HG02610 (cell line): ENCODE data around the gene XPR1.
"Not testable (repeated sequence)": the region's sequence is repeated elsewhere in the genome, so short reads cannot be mapped to it uniquely, and the experiment has no call there.

Source experiments
- ATAC-seq: cut with Tn5 transposase; IDR thresholded peaks from one replicate; pipeline ENCODE4 v1.9.1; 2021; ENCODE audit warnings: mild to moderate bottlenecking, moderate library complexity; ENCODE audit not compliant: unreplicated experiment

The XPR1 gene

GRCh38 chr1:180643693-180644092, 11.9 kb downstream of the XPR1 start:
- ATAC-seq: no peak

DNA sequence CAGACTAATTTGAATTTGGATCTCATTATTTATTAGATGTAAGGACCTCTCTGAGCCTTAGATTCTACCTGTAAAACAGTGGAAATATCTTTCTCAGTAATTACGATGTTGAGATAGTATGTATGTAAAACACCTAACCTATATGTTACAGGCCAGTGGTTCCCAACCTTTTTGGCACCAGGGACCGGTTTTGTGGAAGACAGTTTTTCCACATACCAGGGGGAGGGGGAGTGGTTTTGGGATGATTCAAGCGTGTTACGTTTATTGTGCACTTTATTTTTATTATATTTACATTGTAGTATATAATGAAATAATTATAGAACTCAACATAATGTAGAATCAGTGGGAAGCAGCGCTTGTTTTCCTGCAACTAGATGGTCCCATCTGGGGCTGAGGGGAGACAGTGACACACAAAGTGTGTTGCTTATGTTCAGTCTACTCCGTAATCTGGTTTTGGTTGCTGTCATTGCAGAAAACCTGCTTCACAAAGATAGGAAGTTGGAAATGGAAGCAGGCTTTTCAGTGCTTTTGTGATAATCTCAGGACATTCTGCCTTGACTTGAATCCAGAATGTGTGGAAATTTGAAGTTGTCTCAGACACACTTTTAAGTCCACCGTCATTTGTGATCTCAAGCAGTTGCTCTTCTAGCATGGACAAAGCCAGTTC, 12.8 kb downstream of the XPR1 start:
- ATAC-seq: no peak

DNA sequence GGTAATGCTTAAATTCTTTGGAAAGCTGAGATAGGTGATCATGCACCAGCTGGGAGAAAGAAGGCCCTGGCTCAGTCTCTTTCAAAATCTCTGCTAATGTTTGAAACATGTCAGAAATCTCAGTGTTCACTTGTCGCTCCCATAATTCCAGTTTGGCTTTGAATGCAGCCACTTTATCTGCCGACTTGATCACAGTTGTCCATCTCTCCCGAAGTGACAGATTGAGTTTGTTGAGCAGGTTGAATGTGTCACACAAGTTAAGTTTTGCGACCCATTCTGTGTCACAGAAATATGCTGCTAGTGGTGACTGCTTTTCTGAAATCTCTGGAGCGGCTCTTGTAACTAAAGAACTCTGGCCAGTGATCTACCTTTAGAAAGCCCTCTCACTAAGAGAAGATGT, 13.4 kb downstream of the XPR1 start:
- ATAC-seq: not testable (repeated sequence)

- no peak for ATAC-seq
Observed at GRCh38 chr1:180646093-180646492, 14.3 kb downstream of the XPR1 start.

DNA sequence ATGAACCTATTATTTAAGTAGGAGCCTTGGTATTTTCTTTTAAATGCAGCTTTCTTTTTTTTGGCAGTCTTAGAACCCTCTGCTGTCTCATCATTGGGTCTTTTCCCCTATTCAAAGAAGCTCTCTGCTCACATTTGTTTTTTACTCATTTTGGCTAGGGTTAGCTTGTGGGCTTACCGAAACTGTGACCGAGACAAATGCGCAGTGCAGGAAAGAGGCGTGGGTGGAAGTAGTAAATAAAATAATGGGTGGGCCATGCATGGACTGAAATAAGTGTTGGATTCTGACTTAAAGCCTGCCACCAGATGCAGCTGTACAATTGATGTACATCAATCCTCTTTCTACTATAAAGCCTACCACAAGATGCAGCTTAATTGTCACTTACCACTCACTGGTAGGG, 14.7 kb downstream of the XPR1 start:
- ATAC-seq: no peak

- ATAC-seq: no peak
Observed at GRCh38 chr1:180652792-180653191, 21.0 kb downstream of the XPR1 start.

- ATAC-seq: no peak
Observed at GRCh38 chr1:180662709-180663108, 30.9 kb downstream of the XPR1 start.

DNA sequence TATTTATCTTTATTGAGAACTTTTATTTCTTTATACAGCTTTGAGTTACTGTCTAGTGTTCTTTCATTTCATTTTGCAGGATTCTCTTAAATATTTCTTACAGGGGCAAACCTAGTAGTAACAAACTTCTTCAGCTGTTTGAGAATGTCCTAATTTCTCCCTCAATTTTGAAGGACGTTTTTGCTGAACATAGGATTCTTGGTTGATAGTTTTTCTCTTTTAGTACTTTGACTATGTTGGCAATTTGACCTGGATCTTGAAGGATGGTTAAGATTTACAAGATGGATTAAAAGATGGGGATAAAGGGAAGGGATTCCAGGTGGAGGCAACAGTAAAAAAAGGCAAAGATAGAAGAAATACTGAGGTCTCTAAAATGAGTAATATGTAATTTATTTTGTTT, 38.9 kb downstream of the XPR1 start:
- no peak for ATAC-seq

- no peak for ATAC-seq
Observed at GRCh38 chr1:180672105-180672504, 40.3 kb downstream of the XPR1 start.

DNA sequence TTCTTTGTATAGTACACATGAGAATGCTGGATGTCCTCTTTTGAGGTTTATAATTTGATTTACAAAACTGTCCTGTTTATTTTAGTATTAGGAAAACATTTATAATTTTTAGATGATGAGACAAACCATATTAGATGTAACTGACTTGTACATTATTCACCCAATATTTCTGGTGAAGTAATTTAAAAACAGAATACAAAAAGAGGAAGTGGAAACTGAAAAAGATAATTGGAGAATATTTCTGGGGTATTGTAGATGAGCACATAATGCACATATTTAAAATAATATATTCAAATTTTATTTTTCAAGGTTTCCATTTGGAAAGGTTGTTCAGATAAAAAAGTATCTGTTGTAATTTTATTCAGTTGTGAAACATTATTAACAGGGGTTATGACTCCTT, 40.7 kb downstream of the XPR1 start:
- no peak for ATAC-seq

- ATAC-seq: no peak
Observed at GRCh38 chr1:180674603-180675530, 43.0 kb downstream of the XPR1 start.

GRCh38 chr1:180675586-180675985, 43.8 kb downstream of the XPR1 start:
- ATAC-seq: no peak

- no peak for ATAC-seq
Observed at GRCh38 chr1:180680558-180681144, 48.8 kb downstream of the XPR1 start.

GRCh38 chr1:180683117-180683516, 51.3 kb downstream of the XPR1 start:
- not testable (repeated sequence) for ATAC-seq

GRCh38 chr1:180691322-180691913, 59.6 kb downstream of the XPR1 start:
- ATAC-seq: no peak

- ATAC-seq: no peak
Observed at GRCh38 chr1:180693564-180694244, 61.9 kb downstream of the XPR1 start.

DNA sequence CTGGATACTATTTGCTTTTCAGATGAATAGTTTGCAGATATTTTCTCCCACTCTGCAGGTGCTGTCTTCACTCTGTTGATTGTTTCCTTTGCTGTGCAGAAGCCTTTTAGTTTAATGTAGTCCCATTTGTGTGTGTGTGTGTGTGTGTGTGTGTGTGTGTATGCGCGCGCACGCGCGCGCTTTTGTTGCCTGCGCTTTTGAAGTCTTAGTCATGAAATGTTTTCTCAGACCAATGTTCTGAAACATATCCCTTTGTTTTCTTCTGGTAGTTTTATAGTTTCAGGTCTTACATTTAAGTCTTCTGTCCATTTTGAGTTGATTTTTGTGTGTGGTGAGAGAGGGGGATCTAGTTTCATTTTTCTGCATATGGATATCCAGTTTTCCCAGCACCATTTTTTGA, 63.5 kb downstream of the XPR1 start:
- ATAC-seq: no peak

DNA sequence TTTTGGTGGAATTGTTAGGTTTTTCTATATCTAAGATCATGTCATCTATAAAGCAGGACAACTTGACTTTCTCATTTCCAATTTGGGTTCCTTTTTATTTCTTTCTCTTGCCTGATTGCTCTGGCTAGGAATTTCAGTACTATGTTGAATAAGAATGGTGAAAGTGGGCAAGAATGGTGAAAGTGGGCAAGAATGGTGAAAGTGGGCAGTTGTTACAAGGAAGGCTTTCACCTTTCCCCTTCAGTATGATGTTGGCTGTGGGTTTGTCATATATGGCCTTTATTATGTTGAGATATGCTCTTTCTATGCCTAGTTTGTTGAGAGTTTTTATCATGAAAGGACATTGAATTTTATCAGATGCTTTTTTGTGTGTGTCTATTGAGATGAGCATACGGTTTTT, 64.5 kb downstream of the XPR1 start:
- no peak for ATAC-seq

DNA sequence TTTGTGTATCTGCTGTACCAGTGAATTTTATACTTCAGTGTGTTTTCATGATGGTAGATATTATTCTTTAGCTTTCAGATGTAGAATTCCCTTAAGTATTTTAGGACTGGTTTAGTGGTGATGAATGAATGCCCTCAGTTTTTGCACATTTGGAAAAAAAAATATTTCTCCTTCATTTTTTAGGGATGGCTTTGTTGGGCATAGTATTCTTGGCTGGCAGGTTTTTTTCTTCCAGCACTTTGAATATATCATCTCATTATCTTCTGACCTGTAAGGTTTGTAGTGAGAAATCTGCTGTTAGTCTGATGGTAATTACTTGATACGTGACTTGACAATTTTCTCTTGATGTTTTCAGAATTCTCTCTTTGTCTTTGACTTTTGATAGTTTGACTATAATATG, 66.8 kb downstream of the XPR1 start:
- ATAC-seq: no peak

DNA sequence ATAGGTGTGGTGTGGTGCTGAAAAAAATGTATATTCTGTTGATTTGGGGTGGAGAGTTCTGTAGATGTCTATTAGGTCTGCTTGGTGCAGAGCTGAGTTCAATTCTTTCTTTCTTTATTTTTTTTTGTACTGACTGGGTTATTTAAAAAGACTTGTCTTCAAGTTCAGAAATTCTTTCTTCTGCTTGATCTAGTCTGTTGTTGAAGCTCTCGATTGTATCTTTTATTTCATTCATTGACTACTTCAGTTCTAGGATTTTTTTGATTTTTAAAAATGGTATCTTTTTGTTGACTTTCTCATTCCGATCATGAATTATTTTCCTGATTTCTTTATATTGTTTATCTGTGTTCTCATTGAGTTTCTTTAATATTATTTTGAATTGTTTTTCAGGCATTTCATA, 70.6 kb downstream of the XPR1 start:
- not testable (repeated sequence) for ATAC-seq

DNA sequence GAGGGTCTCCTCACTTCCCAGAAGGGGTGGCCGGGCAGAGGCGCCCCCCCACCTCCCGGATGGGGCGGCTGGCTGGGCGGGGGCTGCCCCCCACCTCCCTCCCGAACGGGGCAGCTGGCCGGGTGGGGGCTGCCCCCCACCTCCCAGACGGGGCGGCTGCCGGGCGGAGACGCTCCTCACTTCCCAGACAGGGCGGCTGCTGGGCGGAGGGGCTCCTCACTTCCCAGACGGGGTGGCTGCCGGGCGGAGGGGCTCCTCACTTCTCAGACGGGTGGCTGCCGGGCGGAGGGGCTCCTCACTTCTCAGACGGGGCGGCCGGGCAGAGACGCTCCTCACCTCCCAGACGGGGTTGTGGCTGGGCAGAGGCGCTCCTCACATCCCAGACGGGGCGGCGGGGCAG, 78.9 kb downstream of the XPR1 start:
- not testable (repeated sequence) for ATAC-seq
